Tibial nerve (tissue), 4 donors: ENCODE results near the gene AK4.

Source experiments
- EP300 ChIP-seq, 2 donors: sonication (generic); formaldehyde crosslinking; IDR thresholded peaks; one replicate each; pipeline ENCODE4 v1.6.1; 2017; ENCODE audit warnings: antibody characterized with exemption in 2 of 2, mild to moderate bottlenecking in 1 of 2
- POLR2A ChIP-seq, 2 donors: fragments of 450-650 bp; IDR thresholded peaks; one replicate each; pipeline ENCODE4 v1.6.1; 2017; ENCODE audit warnings: antibody characterized with exemption in 2 of 2, mild to moderate bottlenecking in 2 of 2, moderate library complexity in 2 of 2
- TF ChIP-seq, protein P1 (sequence below), 5 experiments: fragments of 200-600 bp in 3 of 5; fragments of 450-650 bp in 2 of 5; sonication (generic) in 3 of 5; IDR thresholded peaks; one replicate each; pipeline ENCODE4 v1.5.1; 2016 to 2019; ENCODE audit warnings: antibody characterized with exemption in 5 of 5, mild to moderate bottlenecking in 3 of 5, moderate library complexity in 2 of 5

DNA sequence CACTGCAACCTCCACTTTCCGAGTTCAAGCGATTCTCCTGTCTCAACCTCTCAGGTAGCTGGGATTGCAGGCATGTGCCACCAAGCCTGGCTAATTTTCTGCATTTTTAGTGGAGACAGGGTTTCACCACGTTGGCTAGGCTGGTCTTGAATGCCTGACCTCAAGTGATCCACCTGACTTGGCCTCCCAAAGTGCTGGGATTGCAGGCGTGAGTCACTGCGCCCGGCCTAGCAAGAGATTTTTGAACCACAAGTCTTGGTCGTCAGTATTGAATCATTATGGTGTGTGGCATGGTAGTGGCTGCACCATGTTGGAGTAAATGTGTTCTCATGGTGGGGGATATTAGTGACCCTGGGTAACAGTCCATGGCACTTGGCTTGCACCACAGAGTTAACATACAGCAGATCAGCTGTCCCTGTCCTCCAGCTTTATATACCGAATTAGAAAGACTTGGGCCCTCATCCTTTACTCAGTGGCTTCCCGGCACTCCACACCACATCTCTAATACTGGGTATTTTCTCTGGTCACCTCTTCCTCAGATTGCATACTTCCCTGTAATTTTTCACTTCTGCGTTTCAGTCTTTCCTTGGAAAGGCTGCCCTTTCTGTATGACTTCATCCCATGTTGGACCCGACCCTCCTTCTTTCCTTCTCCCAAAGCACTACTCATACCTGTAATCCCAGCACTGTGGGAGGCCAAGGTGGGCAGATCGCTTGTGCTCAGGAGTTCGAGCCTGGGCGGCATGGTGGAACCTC lies 25.1 kb downstream of the AK4 start:
- TF ChIP-seq, protein P1, sequence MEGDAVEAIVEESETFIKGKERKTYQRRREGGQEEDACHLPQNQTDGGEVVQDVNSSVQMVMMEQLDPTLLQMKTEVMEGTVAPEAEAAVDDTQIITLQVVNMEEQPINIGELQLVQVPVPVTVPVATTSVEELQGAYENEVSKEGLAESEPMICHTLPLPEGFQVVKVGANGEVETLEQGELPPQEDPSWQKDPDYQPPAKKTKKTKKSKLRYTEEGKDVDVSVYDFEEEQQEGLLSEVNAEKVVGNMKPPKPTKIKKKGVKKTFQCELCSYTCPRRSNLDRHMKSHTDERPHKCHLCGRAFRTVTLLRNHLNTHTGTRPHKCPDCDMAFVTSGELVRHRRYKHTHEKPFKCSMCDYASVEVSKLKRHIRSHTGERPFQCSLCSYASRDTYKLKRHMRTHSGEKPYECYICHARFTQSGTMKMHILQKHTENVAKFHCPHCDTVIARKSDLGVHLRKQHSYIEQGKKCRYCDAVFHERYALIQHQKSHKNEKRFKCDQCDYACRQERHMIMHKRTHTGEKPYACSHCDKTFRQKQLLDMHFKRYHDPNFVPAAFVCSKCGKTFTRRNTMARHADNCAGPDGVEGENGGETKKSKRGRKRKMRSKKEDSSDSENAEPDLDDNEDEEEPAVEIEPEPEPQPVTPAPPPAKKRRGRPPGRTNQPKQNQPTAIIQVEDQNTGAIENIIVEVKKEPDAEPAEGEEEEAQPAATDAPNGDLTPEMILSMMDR (IDR thresholded peaks at IDR 0.05): no peak
- TF ChIP-seq POLR2A (IDR thresholded peaks at IDR 0.05) (no peak), EP300 (IDR thresholded peaks at IDR 0.05) (no peak)
